CD4-positive, CD25-positive, alpha-beta regulatory T cell (primary cell): Measurements from ENCODE around the gene MKI67. TPM values are rescaled to one million over a fixed set of nuclear protein-coding genes. Genes with fewer than 3 reads are reported as not detected.
A peak's percentile ranks its signal among the peaks of the same experiment; 100 is the strongest.

ENCODE experiments used
- ATAC-seq, 2 donors: fragments of 150-1000 bp; cut with Tn5 transposase; one replicate each; pipeline ENCODE4 v1.10.0; 2021; ENCODE audit warnings: low read depth in 2 of 2, moderate number of reproducible peaks in 2 of 2, moderate library complexity in 1 of 2
- DNase-seq, 3 donors: peaks; one replicate each; pipeline versions ENCODE4 v3.0.0 to v3.0.0-alpha.2; 2012 to 2022; ENCODE audit warnings: mixed read lengths in 1 of 3
- H3K27ac ChIP-seq: one replicate; pipeline ENCODE4 v1.7.0; 2013; ENCODE audit warnings: mild to moderate bottlenecking, low read length; ENCODE audit not compliant: insufficient read depth, poor library complexity, severe bottlenecking
- H3K27me3 ChIP-seq: one replicate; pipeline ENCODE4 v1.7.0; 2013; ENCODE audit warnings: low read length; ENCODE audit not compliant: control insufficient read depth, insufficient read depth
- H3K36me3 ChIP-seq: one replicate; pipeline ENCODE4 v1.7.0; 2013; ENCODE audit warnings: mild to moderate bottlenecking, low read length, moderate library complexity; ENCODE audit not compliant: control insufficient read depth, insufficient read depth
- H3K4me1 ChIP-seq: 2 replicates; pipeline ENCODE4 v1.7.0; 2013; ENCODE audit warnings: mild to moderate bottlenecking, low read length; ENCODE audit not compliant: insufficient read depth, control insufficient read depth, poor library complexity, severe bottlenecking
- H3K4me3 ChIP-seq: one replicate; pipeline ENCODE4 v1.7.0; 2013; ENCODE audit warnings: low read depth, mild to moderate bottlenecking, low read length, moderate library complexity
- H3K9me3 ChIP-seq, 2 experiments: 1 replicate in 1 of 2; 2 replicates in 1 of 2; pipeline ENCODE4 v1.7.0; 2013; ENCODE audit warnings: low read length in 2 of 2, mild to moderate bottlenecking in 1 of 2, moderate library complexity in 1 of 2; ENCODE audit not compliant: control insufficient read depth in 2 of 2
- H3K27ac Mint-ChIP-seq, 3 donors: one replicate each; pipeline ENCODE4 v1.8.0; 2020 to 2022; ENCODE audit warnings: mild to moderate bottlenecking in 3 of 3, mixed read lengths in 3 of 3, moderate library complexity in 2 of 3
- H3K27me3 Mint-ChIP-seq: one replicate; pipeline ENCODE4 v1.8.0; 2022; ENCODE audit warnings: mild to moderate bottlenecking, mixed read lengths
- H3K36me3 Mint-ChIP-seq: one replicate; pipeline ENCODE4 v1.8.0; 2020; ENCODE audit warnings: mixed read lengths
- H3K4me1 Mint-ChIP-seq, 4 donors: one replicate each; pipeline ENCODE4 v1.8.0; 2020 to 2022; ENCODE audit warnings: mixed read lengths in 4 of 4, mild to moderate bottlenecking in 1 of 4
- H3K4me3 Mint-ChIP-seq, 4 donors: one replicate each; pipeline ENCODE4 v1.8.0; 2020 to 2022; ENCODE audit warnings: mild to moderate bottlenecking in 4 of 4, mixed read lengths in 4 of 4, moderate library complexity in 3 of 4
- H3K9me3 Mint-ChIP-seq, 7 donors: one replicate each; pipeline ENCODE4 v1.8.0; 2020 to 2022; ENCODE audit warnings: mixed read lengths in 7 of 7, mild to moderate bottlenecking in 3 of 7, moderate library complexity in 2 of 7
- polyA plus RNA-seq, 4 donors: library from polyadenylated mRNA; unstranded; fragments of 300-500 nt; fragmentation: Illumina TruSeq; gene quantifications; one replicate each; pipeline ENCODE4 v1.2.3, GENCODE V29; 2021
- total RNA-seq: library from RNA; stranded (reverse); gene quantifications from one replicate; pipeline ENCODE4 v1.2.3, GENCODE V29; 2022

The MKI67 gene
- total and polyA plus RNA-seq, 5 donors from 2014 or later: 0.06 to 13.5 (median 0.90) TPM

- Mint-ChIP-seq H3K27me3 (no peaks in the 10 kb centered on the region), H3K4me3 (no peak overlapping the region), H3K9me3 (no peaks in the 10 kb centered on the region), H3K27ac (peak overlapping the region in 1 of 3 donors; percentile 46), H3K36me3 (peaks cover 15% of the 10 kb centered on the region), H3K4me1 (peaks cover 0 to 4% (median 1%) of the 10 kb centered on the region in 4 donors)
- no peaks in the 10 kb centered on the region for H3K4me1 ChIP-seq
- DNase-seq (no peak), ATAC-seq (no peak)
- no peak overlapping the region for H3K4me3 ChIP-seq
- H3K27me3 ChIP-seq: no peaks in the 10 kb centered on the region
- H3K27ac ChIP-seq: no peak overlapping the region
- H3K36me3 ChIP-seq: peaks cover 29% of the 10 kb centered on the region
- no peaks in the 10 kb centered on the region for H3K9me3 ChIP-seq
Measured at GRCh38 chr10:128086003-128086863, 40.0 kb downstream of the MKI67 start.

- no peak overlapping the region for H3K4me3 Mint-ChIP-seq
Measured at GRCh38 chr10:128084991-128085390, 41.2 kb downstream of the MKI67 start.

DNA sequence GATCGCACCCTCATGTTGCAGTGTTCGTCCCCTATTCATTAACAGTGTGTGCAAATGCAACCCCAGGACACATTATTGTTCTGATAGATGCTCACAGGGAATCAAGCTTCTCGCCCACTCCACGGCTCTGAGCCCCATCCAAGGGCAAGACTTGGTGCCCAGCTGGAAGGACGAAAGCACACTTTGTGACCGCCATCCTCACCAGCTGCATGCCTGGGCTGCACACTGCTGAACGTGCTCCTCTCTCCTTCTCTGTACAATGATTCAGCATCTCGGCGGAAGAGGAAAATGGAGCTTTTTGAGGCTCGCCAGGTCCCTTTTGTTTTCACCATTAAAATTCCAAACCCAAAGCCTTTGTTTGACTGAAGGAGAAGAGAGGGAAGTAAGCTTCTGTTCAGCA is 41.9 kb downstream of the MKI67 start:
- H3K4me1 Mint-ChIP-seq: peaks cover 0 to 4% (median 1%) of the 10 kb centered on the region in 4 donors
- Histone ChIP-seq H3K27ac (no peak overlapping the region), H3K4me1 (no peaks in the 10 kb centered on the region), H3K27me3 (no peaks in the 10 kb centered on the region), H3K4me3 (no peak overlapping the region), H3K9me3 (no peaks in the 10 kb centered on the region), H3K36me3 (peaks cover 47% of the 10 kb centered on the region)
- H3K27me3 Mint-ChIP-seq: no peaks in the 10 kb centered on the region
- no peak for DNase-seq
- H3K27ac Mint-ChIP-seq: no peak overlapping the region
- peaks cover 29% of the 10 kb centered on the region for H3K36me3 Mint-ChIP-seq
- ATAC-seq: no peak
- no peaks in the 10 kb centered on the region for H3K9me3 Mint-ChIP-seq
- H3K4me3 Mint-ChIP-seq: no peak overlapping the region

More at GRCh38 chr10:128084991-128085390, 41.2 kb downstream of the MKI67 start:
- DNase-seq (no peak), ATAC-seq (no peak)
- Mint-ChIP-seq H3K4me1 (peaks cover 0 to 4% (median 1%) of the 10 kb centered on the region in 4 donors), H3K36me3 (peaks cover 23% of the 10 kb centered on the region), H3K9me3 (no peaks in the 10 kb centered on the region), H3K27ac (peak overlapping the region in 1 of 3 donors; percentile 12), H3K27me3 (no peaks in the 10 kb centered on the region)
- H3K4me1 ChIP-seq: no peaks in the 10 kb centered on the region
- no peaks in the 10 kb centered on the region for H3K9me3 ChIP-seq
- no peaks in the 10 kb centered on the region for H3K27me3 ChIP-seq
- H3K4me3 ChIP-seq: no peak overlapping the region
- H3K27ac ChIP-seq: no peak overlapping the region
- H3K36me3 ChIP-seq: peaks cover 41% of the 10 kb centered on the region

DNA sequence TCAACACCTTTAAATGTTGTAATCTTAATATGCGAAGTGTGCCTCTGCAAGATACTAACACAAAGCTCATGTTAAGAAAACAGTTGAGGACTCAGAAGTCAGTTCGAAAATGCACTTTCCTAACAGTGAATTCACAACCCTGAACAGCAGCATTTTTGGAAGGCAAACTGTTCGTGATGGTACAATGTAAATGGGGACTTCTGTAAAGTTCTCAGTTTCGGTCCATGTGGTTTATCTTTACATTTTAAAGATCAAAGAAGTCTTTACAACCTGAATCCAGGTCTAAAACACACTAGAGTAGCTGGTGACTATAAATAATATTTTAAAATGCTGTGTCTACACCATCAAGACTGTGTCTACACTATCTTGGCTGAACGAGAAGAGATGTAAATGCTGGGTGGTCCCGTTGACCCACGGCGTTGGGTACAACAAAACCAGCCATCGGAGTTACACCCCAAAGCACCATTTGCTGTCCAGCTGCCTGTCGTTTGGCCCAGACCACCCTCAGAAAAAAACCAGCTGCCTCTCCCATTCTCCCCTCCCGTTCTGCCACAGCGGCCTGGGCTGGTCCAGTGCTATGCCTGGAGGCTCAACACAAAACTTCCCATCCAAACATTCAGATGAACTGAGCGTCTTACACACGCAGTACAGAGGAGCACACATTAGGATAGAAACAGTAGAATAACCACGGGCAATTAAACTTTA is 42.9 kb downstream of the MKI67 start:
- DNase-seq (no peak), ATAC-seq (no peak)
- Histone ChIP-seq H3K4me1 (no peaks in the 10 kb centered on the region), H3K9me3 (no peaks in the 10 kb centered on the region), H3K4me3 (no peak overlapping the region), H3K27ac (no peak overlapping the region), H3K27me3 (no peaks in the 10 kb centered on the region), H3K36me3 (peaks cover 57% of the 10 kb centered on the region)
- peaks cover 31% of the 10 kb centered on the region for H3K36me3 Mint-ChIP-seq
- H3K9me3 Mint-ChIP-seq: no peaks in the 10 kb centered on the region
- no peak overlapping the region for H3K27ac Mint-ChIP-seq
- no peak overlapping the region for H3K4me3 Mint-ChIP-seq
- H3K27me3 Mint-ChIP-seq: no peaks in the 10 kb centered on the region
- H3K4me1 Mint-ChIP-seq: peaks cover 0 to 4% (median 1%) of the 10 kb centered on the region in 4 donors

DNA sequence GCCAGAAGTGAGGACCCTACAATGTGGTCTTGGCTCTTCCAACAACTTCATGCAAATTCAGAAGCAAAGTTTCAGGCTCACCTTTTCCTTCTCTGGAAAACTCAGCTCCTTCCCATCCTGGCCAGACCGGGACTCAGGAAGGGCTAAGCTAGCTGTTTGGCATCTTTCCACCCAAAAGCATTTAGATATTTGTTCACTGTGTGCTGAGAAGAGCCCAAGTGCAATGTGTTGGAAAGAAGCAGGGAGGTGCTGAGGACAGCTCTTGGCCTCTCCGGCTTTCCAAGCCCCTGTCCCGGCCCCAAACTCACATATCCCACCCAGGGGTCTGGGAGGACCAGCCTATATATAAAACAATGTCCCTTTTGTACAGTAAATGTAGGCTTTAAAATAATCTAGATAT is 44.5 kb downstream of the MKI67 start:
- Mint-ChIP-seq H3K27ac (peak overlapping the region in 1 of 3 donors; percentile 15), H3K4me3 (no peak overlapping the region), H3K27me3 (no peaks in the 10 kb centered on the region), H3K36me3 (peaks cover 35% of the 10 kb centered on the region), H3K4me1 (no peaks in the 10 kb centered on the region), H3K9me3 (no peaks in the 10 kb centered on the region)
- ATAC-seq (no peak), DNase-seq (no peak)
- Histone ChIP-seq H3K27ac (no peak overlapping the region), H3K36me3 (peaks cover 73% of the 10 kb centered on the region), H3K4me1 (no peaks in the 10 kb centered on the region), H3K27me3 (no peaks in the 10 kb centered on the region), H3K4me3 (no peak overlapping the region), H3K9me3 (no peaks in the 10 kb centered on the region)

DNA sequence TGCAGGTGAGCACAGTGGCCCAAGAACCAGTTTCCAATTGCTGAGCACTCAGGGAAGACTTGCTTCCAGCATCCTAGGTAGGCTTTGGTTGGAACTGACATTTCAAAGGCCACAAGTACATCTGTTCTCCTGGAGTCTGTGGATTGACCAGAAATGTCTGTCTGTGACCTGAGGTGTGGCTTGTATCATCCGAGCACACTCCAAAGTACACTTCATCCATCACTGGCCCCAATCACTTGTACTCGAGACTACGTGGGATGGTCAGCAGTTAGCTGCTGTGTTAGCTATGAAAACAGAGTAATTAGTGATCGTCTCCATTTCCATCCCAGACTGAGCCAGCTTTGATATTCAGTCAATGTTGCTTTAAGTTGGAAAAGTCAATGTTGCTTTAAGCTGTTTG is 45.0 kb downstream of the MKI67 start:
- no peaks in the 10 kb centered on the region for H3K9me3 Mint-ChIP-seq
- peaks cover 78% of the 10 kb centered on the region for H3K36me3 ChIP-seq
- peaks cover 0 to 3% (median 0%) of the 10 kb centered on the region in 4 donors for H3K4me1 Mint-ChIP-seq
- ATAC-seq (no peak), DNase-seq (no peak)
- no peaks in the 10 kb centered on the region for H3K4me1 ChIP-seq
- no peaks in the 10 kb centered on the region for H3K27me3 Mint-ChIP-seq
- H3K27me3 ChIP-seq: no peaks in the 10 kb centered on the region
- H3K36me3 Mint-ChIP-seq: peaks cover 38% of the 10 kb centered on the region
- no peak overlapping the region for H3K4me3 ChIP-seq
- H3K27ac Mint-ChIP-seq: peak overlapping the region in 1 of 3 donors; percentile 15
- no peak overlapping the region for H3K27ac ChIP-seq
- no peaks in the 10 kb centered on the region for H3K9me3 ChIP-seq
- no peak overlapping the region for H3K4me3 Mint-ChIP-seq

GRCh38 chr10:128080641-128081040 is 45.6 kb downstream of the MKI67 start:
- peaks cover 40% of the 10 kb centered on the region for H3K36me3 Mint-ChIP-seq
- no peak overlapping the region for H3K27ac Mint-ChIP-seq
- no peaks in the 10 kb centered on the region for H3K27me3 Mint-ChIP-seq
- H3K4me3 ChIP-seq: no peak overlapping the region
- H3K4me3 Mint-ChIP-seq: no peak overlapping the region
- H3K4me1 Mint-ChIP-seq: peaks cover 0 to 7% (median 0%) of the 10 kb centered on the region in 4 donors
- no peaks in the 10 kb centered on the region for H3K27me3 ChIP-seq
- H3K36me3 ChIP-seq: peaks cover 84% of the 10 kb centered on the region
- DNase-seq (no peak), ATAC-seq (no peak)
- no peaks in the 10 kb centered on the region for H3K4me1 ChIP-seq
- no peaks in the 10 kb centered on the region for H3K9me3 Mint-ChIP-seq
- no peaks in the 10 kb centered on the region for H3K9me3 ChIP-seq
- H3K27ac ChIP-seq: no peak overlapping the region
